Measurements from ENCODE around the gene ACTL7B.
"Not testable (repeated sequence)": the region's sequence is repeated elsewhere in the genome, so short reads cannot be mapped to it uniquely, and the experiment has no call there.

ACTL7B gene

DNA sequence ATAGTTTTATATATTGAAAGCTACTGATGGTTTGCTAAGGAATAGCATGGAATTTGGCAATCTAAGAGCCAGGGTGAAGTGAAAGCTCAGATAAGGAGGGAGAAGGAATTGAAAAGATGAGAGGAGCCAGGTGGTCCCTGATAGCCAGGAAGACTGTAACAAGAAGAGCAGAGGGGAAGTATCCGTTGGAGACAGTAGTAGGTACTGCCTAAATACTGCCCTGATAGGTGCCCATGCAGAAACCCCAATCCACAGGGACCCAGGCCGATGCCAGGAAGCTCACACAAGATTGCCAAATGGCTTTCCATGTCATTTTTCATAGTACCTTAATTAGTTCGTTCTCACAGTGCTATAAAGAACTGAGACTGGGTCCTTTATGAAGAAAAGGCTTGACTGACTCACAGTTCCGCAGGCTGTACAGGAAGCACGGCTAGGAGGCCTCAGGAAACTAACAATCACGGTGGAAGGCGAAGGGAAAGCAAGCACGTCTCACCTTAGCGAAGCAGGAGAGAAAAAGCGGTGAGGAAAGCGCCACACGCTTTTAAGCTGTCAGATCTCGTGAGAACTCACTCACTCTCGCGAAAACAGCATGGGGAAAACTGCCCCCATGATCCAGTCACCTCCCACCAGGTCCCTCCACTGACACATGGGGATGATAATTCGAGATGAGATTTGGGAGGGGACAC, 13.0 kb downstream of the ACTL7B start:
- peak; percentile 2 for DNase-seq

GRCh38 chr9:108839561-108839960, 16.2 kb downstream of the ACTL7B start:
- not testable (repeated sequence) for DNase-seq

DNA sequence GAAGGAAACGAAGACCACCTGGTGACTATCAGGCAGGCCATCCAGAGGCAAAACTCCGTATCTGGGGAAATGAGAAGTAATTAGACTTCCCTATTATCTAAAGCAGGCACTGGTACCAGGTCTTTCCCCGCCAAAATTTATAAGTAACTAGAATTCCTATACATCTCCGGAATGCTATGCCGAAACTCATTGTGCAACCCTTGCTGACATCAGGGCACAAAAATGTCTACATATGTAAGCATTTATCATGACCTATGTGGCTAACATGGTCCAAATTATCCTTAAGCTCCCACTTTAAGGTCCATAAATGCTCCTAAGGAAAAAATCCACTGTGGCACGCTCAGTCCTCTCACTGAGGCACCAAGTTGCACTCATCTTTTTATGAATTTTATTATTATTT, 17.8 kb downstream of the ACTL7B start:
- DNase-seq, result no peak

DNA sequence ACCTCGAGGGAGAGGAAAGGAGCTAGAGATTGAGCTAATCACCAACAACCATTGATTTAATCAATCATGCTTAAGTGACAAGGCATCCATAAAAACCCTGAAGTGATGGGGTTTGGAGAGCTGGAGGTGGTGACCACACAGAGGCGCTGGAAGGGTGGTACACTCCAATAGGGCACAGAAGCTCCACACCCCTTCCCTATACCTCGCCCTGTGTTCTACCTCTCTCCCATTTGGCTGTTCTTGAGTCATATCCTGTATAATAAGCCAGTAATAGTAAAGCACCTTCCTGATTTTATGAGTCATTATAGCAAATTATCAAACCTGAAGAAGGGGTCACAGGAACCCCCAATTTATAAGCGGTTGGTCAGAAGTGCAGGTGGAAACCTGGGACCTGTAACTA, 18.3 kb downstream of the ACTL7B start:
- DNase-seq, result no peak

DNA sequence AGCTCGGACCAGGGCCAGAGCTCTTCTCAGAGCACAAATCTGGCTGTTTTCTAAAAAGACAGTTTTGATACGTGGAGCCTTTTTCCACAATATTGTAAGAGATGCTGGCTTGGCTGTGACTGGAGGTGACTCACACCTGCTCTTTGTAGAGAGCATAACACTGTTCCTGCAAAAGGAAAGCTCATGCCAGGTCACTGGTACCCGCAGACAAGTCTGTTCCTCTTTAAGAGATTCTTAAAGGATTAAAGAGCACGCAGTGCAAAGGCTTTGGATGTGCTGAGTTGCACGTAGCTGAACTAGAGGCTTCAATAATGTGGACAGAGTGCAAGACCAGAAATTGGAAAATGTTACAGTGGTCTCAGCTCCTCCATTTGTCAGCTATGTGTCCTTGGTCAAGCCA, 19.0 kb downstream of the ACTL7B start:
- DNase-seq, result no peak

GRCh38 chr9:108836319-108836718, 19.5 kb downstream of the ACTL7B start:
- DNase-seq, result no peak

GRCh38 chr9:108835831-108836230, 20.0 kb downstream of the ACTL7B start:
- DNase-seq, result no peak

DNA sequence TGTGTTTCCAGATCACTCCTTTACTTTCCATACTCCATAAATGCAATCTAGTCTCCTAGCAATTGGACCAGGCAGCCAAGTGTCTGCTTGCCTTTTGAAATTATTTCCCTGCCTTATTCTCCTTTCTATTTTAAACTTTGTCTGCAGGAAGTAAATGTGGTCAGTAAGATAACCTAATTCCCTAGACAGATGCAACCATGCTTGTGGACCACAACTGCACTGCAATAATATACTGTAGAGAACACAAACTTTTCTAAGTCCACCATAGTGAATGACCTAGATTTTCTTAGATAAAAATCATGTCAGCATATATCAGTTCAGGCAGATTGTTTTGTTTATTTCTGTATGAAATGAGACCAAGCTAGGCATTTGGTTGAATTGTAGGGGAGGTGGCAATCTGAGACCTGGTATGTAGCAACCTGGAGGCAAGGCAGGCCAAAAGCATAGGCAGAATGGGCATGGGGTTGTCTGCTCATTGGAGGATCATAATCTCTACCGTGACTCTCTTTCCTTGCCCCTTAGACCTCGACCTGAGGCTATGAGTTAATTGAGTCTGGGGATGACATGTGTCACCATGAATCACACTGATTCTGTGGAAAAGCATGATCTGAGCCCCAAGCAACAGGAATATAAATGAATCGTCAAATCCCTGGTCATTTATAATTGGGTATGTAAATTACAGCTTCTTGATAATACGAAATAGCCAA, 20.7 kb downstream of the ACTL7B start:
- no peak for DNase-seq

DNA sequence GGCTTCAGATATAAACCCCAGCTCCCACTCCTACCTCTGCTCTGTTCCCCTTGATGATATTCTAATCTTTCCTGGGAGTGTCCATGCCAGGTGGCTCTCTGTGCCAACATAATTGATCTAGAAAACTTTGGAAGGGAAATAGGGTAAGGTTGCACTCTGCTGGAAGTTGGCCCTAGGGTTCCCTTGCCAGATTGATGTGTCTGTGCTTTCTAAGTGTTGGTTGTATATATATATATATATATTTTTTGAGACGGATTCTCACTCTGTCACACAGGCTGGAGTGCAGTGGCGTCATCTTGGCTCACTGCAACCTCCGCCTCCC, 23.6 kb downstream of the ACTL7B start:
- DNase-seq, result no peak

DNA sequence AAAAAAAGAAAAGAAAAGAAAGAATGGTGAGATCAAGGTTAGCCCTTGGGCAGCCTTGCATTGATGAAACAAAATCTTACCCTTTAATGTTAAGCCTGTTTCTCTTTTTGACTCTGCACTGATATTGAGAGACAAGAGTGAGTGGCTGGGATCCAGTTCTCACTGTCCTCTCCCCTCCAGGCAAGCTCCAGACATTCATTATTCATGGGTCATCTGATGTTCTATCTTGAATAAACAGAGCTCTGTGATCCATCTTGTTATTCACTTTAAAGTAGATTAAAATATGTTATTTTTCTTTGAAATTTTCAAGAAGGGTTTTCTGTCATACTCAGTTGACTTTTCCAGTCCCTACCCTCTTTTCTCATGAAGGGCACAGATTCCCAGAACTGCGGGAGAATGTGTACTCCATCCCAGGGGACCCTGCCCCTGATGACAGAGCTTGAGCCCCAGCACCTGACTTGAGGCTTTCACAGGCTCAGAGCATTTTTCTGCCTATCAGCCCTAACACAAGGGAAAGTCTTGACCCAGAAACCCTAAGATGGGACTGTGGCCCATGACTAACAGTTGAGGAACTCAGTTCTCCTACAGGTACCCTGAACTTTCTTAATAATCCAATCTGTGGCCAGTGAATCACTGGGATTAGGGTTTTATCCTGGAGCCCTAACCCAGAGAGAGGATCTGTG, 24.1 kb downstream of the ACTL7B start:
- no peak for DNase-seq

- no peak for DNase-seq
Observed at GRCh38 chr9:108830272-108830671, 25.5 kb downstream of the ACTL7B start.

DNA sequence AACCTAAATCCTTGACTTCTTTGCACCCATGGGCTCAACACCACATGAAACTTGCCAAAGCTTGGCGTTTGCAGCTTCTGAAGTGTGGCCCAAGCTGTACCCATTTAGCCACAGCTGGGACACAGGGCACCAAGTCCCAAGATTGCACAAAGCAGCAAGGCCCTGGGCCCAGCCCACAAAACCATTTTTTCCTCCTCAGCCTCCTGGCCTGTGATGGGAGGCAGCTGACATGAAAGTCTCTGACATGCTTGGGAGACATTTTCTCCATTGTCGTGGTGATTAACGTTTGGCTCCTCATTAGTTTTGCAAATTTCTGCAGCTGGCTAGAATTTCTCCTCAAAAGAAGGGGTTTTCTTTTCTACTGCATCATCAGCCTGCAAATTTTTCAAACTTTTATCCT, 32.0 kb downstream of the ACTL7B start:
- DNase-seq, result no peak

DNA sequence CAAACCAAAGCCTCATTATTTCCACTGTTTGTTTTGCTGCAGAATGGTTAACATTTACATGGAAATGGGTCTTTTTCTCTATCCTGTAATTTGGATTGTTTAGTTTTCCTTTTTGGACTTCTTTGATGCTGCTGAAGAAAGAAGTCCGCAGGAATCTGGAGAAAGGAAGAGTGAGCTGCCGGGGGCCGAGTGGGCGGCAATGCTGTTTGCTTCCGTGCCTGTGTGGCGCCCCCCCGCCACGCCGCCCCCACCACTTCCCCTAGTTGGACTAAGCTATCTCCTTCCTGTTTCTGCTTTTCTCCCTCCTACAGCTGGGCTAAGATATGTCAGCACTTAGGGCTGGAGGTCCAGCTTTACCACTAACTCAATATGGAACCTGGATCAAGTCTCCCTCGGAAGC, 39.7 kb downstream of the ACTL7B start:
- no peak for DNase-seq

DNA sequence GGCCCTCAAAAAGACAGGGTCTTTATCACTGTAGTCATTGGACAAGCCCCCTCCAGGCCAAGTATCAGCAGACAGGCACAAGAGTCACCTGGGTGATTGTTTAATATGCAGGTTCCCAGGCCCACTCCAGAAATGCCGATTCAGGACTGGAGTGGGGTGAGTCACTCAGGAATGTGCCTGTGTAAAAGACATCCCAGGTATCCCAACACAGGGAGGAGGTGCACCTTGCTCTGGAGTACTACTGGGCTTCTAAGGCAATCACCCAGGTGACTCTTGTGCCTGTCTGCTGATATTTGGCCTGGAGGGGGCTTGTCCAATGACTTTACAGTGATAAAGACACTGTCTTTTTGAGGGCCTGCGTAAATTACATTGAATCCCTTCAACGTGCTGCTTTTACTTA, 40.6 kb downstream of the ACTL7B start:
- no peak for DNase-seq

GRCh38 chr9:108813951-108814601, 41.7 kb downstream of the ACTL7B start:
- no peak for DNase-seq

DNA sequence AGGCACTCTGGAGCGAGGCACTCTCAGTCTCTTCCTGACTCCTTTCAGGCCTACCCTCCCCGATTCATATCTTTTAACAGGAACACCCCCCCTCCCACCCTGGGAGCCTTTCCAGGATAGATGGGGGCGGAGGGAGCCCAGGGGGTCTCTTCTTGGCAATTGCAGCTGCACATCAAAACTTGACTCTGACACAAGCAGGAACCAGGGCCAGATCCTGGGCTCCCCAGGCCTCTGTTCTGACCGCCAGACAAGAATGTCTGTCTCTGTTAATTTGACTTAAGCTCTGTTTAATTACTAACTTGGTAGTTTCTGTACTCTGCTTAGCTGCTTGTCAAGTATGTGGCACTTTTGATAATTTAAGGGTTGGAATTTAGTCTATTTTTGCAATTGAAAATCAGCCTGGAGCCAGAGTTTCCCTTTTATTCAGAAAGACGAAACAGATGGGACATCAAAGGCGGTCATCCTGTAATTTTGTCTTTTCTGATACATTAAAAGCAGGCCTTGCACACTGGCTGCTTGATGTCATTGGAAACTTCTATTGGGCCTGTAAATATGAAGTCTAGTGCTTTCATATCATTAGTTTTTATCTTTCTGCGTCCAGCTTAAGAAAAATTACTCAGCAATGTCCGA, 43.3 kb downstream of the ACTL7B start:
- DNase-seq, result no peak

DNA sequence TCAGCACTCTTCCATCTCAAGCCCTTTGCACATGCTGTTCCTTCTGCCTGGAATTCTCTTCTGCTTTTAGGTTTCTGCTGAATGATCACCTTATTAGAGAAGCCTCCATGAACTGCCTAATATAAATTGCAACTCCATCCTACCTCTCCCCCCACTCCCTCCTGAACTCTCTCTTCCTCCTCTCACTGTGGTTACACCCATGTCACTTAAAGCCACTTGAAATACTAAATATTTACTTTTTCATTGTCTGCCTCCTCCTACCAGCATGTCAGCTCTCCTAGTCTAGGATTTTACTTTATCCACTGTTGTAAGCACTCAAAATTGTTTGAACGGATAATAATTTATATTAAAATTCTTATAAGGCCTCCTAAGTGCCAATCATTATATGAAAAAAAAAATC, 43.8 kb downstream of the ACTL7B start:
- DNase-seq, result no peak

GRCh38 chr9:108809269-108809668, 46.5 kb downstream of the ACTL7B start:
- DNase-seq, result no peak
